Measurements from ENCODE around the gene EPHB1. TPM values are rescaled to one million over a fixed set of nuclear protein-coding genes. Genes with fewer than 3 reads are reported as not detected.
"Not testable (repeated sequence)": the region's sequence is repeated elsewhere in the genome, so short reads cannot be mapped to it uniquely, and the experiment has no call there.

Gene EPHB1
- polyA plus RNA-seq, 1 of the 3 experiments (the other 2 are of a cell fraction), result 1.2 TPM

DNA sequence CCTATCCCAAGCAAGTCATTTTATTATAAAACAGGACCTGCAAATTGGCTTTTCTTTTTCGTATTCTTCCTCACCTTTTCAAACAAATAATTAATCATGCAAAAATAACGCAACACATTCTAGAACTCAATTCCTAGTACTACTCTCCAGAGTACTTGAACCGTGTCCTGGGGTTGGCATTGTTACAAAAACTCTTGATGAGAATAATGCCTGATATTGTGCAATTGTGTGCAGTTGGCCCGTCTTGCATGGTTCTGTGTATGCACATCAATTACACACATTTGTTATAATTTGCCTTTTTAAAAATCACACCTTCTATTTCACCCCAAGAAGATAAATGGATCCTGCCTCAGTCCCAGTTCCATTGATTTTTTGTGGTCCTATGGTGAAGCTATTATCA is 205.4 kb downstream of the EPHB1 start (continued):
- TF ChIP-seq FOXJ3 (CRISPR knock-in tag; IDR thresholded peaks at IDR 0.05) (no peak), ELF1 (IDR thresholded peaks at IDR 0.05) (no peak), YY1 (IDR thresholded peaks at IDR 0.05; ENCODE audit: low read depth) (no peak), GATA2 (CRISPR knock-in tag; IDR thresholded peaks at IDR 0.05) (no peak)

DNA sequence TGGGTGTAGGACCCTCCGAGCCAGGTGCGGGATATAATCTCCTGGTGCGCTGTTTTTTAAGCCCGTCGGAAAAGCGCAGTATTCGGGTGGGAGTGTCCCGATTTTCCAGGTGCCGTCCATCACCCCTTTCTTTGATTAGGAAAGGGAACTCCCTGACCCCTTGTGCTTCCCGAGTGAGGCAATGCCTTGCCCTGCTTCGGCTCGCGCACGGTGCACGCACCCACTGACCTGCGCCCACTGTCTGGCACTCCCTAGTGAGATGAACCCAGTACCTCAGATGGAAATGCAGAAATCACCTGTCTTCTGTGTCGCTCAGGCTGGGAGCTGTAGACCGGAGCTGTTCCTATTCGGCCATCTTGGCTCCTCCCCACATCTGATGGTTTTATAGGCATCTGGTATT is 210.6 kb downstream of the EPHB1 start:
- H3K9me3 ChIP-seq; H3K4me2 ChIP-seq; POLR2A ChIA-PET; H3K27ac ChIP-seq (ENCODE audit: low read depth in 2 of 2, low read length in 1 of 2); H3K79me2 ChIP-seq (ENCODE audit: insufficient read depth); H4K20me1 ChIP-seq (ENCODE audit: insufficient read depth); H3K4me1 ChIP-seq (ENCODE audit: control insufficient read depth in 1 of 2, insufficient read depth in 2 of 2, low read depth in 1 of 2, low read length in 1 of 2); DNase-seq; H3K4me3 ChIP-seq (ENCODE audit: low read depth in 2 of 2, low read length in 1 of 2); H2AFZ ChIP-seq (ENCODE audit: low read depth); H3K9me2 ChIP-seq; H3K36me3 ChIP-seq (replicated peaks in 1 of 2; ENCODE audit: control insufficient read depth in 1 of 2, insufficient read depth in 2 of 2, low read length in 1 of 2); H3F3A ChIP-seq (replicated peaks; ENCODE audit: insufficient read depth); H3K9ac ChIP-seq; CTCF ChIA-PET; H3K27me3 ChIP-seq (ENCODE audit: insufficient read depth): not testable (repeated sequence)
- WGBS (ENCODE audit: low lambda C conversion rate), result 92% methylated on average over 11 of the region's 19 CpGs

DNA sequence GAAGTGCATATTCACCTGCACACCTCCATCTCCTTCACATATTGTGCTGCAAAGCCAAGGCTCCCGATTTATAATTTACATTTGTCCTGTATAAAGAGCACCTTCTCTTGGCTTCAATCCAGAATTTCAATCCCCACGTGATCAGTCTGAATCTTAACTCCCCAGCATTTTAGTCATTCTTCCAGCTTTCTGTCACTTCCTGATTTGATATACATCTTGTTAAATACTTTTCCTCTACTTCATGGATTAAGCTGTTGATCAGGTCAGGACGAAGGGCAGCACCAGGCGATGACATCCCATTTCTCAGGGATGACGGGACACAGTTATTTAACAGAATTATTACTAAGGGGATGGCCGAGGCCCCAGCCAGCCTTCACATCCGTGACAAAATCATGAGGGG is 212.5 kb downstream of the EPHB1 start:
- TF ChIP-seq NRF1 (IDR thresholded peaks at IDR 0.05; ENCODE audit: low read depth, low read length) (no peak), RCOR1 (IDR thresholded peaks at IDR 0.05; ENCODE audit: low read length) (no peak), RFX5 (IDR thresholded peaks at IDR 0.05; ENCODE audit: low read length) (no peak)
- H3K4me1 ChIP-seq (ENCODE audit: control insufficient read depth in 1 of 2, insufficient read depth in 2 of 2, low read depth in 1 of 2, low read length in 1 of 2), result no peaks in the 10 kb centered on the region
- no peak overlapping the region for H3K27ac ChIP-seq (ENCODE audit: low read depth in 2 of 2, low read length in 1 of 2)
- no peak overlapping the region for H3K9ac ChIP-seq
- no peaks in the 10 kb centered on the region for H3F3A ChIP-seq (replicated peaks; ENCODE audit: insufficient read depth)
- WGBS (ENCODE audit: low lambda C conversion rate), result 28% methylated on average over 7 of the region's 7 CpGs
- no peaks in the 10 kb centered on the region for H4K20me1 ChIP-seq (ENCODE audit: insufficient read depth)
- ChIA-PET POLR2A (no interaction called here), CTCF (interaction anchor here (1.0 kb wide), 1 partner anchor 33 kb away, joined by 3 read pairs; no protein-coding TSS in a partner anchor)
- no peak overlapping the region for H3K4me3 ChIP-seq (ENCODE audit: low read depth in 2 of 2, low read length in 1 of 2)
- DNase-seq, result no peak
- H3K79me2 ChIP-seq (ENCODE audit: insufficient read depth), result no peaks in the 10 kb centered on the region
- no peaks in the 10 kb centered on the region for H3K9me2 ChIP-seq
- no peak overlapping the region for H2AFZ ChIP-seq (ENCODE audit: low read depth)
- H3K4me2 ChIP-seq, result no peak overlapping the region
- H3K9me3 ChIP-seq, result no peaks in the 10 kb centered on the region
- no peaks in the 10 kb centered on the region for H3K36me3 ChIP-seq (replicated peaks in 1 of 2; ENCODE audit: control insufficient read depth in 1 of 2, insufficient read depth in 2 of 2, low read length in 1 of 2)
- no peaks in the 10 kb centered on the region for H3K27me3 ChIP-seq (ENCODE audit: insufficient read depth)

DNA sequence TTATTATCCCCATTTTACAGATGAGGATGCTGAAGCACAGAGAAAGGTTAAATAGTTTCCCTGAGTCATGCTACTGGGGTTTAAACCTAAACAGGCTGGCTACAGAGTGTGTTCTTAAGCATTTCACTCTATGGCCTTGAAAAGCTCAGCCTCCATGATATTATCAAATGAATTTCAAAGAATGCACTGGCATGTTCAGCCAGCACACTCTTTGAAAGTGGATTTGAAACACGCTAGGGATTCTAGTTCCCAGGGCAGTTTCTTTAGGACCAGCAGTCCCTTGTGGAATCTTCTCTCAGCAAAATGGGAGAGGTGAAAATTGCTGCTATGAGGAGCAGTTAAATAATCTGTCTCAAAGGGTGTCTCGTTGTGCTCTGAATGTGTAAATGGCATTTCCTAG is 213.3 kb downstream of the EPHB1 start:
- POLR2A ChIA-PET, result no interaction called here
- H4K20me1 ChIP-seq (ENCODE audit: insufficient read depth), result no peaks in the 10 kb centered on the region
- H3K27me3 ChIP-seq (ENCODE audit: insufficient read depth), result no peaks in the 10 kb centered on the region
- DNase-seq, result no peak
- no peak overlapping the region for H3K9ac ChIP-seq
- H3K79me2 ChIP-seq (ENCODE audit: insufficient read depth), result no peaks in the 10 kb centered on the region
- H3K9me2 ChIP-seq, result no peaks in the 10 kb centered on the region
- TF ChIP-seq RCOR1 (IDR thresholded peaks at IDR 0.05; ENCODE audit: low read length) (no peak), CHD2 (IDR thresholded peaks at IDR 0.05; ENCODE audit: low read length, partially characterized antibody) (no peak), SIN3A (IDR thresholded peaks at IDR 0.05; ENCODE audit: borderline replicate concordance, low read depth, low read length) (no peak), TEAD4 (IDR thresholded peaks at IDR 0.05; ENCODE audit: borderline replicate concordance, insufficient read depth) (no peak), RFX5 (IDR thresholded peaks at IDR 0.05; ENCODE audit: low read length) (no peak), YY1 (IDR thresholded peaks at IDR 0.05; ENCODE audit: low read depth) (no peak), MXI1 (IDR thresholded peaks at IDR 0.05; ENCODE audit: low read depth, low read length) (no peak)
- TF ChIP-seq, protein P1, sequence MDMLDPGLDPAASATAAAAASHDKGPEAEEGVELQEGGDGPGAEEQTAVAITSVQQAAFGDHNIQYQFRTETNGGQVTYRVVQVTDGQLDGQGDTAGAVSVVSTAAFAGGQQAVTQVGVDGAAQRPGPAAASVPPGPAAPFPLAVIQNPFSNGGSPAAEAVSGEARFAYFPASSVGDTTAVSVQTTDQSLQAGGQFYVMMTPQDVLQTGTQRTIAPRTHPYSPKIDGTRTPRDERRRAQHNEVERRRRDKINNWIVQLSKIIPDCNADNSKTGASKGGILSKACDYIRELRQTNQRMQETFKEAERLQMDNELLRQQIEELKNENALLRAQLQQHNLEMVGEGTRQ (IDR thresholded peaks at IDR 0.05; ENCODE audit: borderline replicate concordance, low read depth, low read length), result no peak
- TF ChIP-seq, protein P2, sequence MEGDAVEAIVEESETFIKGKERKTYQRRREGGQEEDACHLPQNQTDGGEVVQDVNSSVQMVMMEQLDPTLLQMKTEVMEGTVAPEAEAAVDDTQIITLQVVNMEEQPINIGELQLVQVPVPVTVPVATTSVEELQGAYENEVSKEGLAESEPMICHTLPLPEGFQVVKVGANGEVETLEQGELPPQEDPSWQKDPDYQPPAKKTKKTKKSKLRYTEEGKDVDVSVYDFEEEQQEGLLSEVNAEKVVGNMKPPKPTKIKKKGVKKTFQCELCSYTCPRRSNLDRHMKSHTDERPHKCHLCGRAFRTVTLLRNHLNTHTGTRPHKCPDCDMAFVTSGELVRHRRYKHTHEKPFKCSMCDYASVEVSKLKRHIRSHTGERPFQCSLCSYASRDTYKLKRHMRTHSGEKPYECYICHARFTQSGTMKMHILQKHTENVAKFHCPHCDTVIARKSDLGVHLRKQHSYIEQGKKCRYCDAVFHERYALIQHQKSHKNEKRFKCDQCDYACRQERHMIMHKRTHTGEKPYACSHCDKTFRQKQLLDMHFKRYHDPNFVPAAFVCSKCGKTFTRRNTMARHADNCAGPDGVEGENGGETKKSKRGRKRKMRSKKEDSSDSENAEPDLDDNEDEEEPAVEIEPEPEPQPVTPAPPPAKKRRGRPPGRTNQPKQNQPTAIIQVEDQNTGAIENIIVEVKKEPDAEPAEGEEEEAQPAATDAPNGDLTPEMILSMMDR (IDR thresholded peaks at IDR 0.05), result no peak
- H3K4me2 ChIP-seq, result no peak overlapping the region
- 67% methylated on average over 2 of the region's 2 CpGs for WGBS (ENCODE audit: low lambda C conversion rate)
- H3K27ac ChIP-seq (ENCODE audit: low read depth in 2 of 2, low read length in 1 of 2), result no peak overlapping the region
- no peaks in the 10 kb centered on the region for H3K4me1 ChIP-seq (ENCODE audit: control insufficient read depth in 1 of 2, insufficient read depth in 2 of 2, low read depth in 1 of 2, low read length in 1 of 2)
- H2AFZ ChIP-seq (ENCODE audit: low read depth), result no peak overlapping the region; the same call in 1 of the 2 replicates
- CTCF ChIA-PET, result no interaction called here
- H3K4me3 ChIP-seq (ENCODE audit: low read depth in 2 of 2, low read length in 1 of 2), result no peak overlapping the region
- no peaks in the 10 kb centered on the region for H3K36me3 ChIP-seq (replicated peaks in 1 of 2; ENCODE audit: control insufficient read depth in 1 of 2, insufficient read depth in 2 of 2, low read length in 1 of 2)
- no peaks in the 10 kb centered on the region for H3F3A ChIP-seq (replicated peaks; ENCODE audit: insufficient read depth)
- no peaks in the 10 kb centered on the region for H3K9me3 ChIP-seq
